ENCODE results near the gene PSMG2. TPM values are rescaled to one million over a fixed set of nuclear protein-coding genes. Genes with fewer than 3 reads are reported as not detected.
"Not testable (repeated sequence)": the region's sequence is repeated elsewhere in the genome, so short reads cannot be mapped to it uniquely, and the experiment has no call there.

PSMG2 gene
- polyA plus RNA-seq, 3 donors = 67.1 to 79.4 (median 73.1) TPM

GRCh38 chr18:12756619-12757239, 53.9 kb downstream of the PSMG2 start:
- DNase-seq (ENCODE audit: low read depth in 3 of 3, low spot score in 2 of 3) = not testable (repeated sequence)

- DNase-seq (ENCODE audit: low read depth in 3 of 3, low spot score in 2 of 3) = not testable (repeated sequence)
These were observed 55.7 kb downstream of the PSMG2 start for GRCh38 chr18:12758566-12758965.

GRCh38 chr18:12765126-12765525, 62.3 kb downstream of the PSMG2 start:
- DNase-seq (ENCODE audit: low read depth in 3 of 3, low spot score in 2 of 3) = no peak

DNA sequence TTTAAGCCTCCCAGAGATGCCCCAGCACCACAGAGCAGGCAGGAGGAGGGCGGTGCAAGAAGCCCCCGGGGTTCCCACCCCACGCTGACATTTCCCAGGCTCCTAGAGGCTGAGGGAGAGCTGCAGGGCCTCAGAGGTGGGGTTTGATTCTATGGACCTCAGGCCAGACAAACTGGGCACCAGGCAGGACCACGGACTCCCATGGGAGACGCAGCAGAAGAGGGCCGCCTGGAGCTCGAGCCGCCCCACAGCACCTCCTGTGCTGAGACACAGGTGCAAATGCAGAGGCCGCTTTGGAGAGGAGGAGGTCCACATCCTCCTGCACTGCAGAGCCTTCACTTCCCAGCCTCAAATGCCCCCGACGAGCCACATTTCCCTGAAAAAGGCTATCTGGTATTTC, 62.7 kb downstream of the PSMG2 start:
- DNase-seq (ENCODE audit: low read depth in 3 of 3, low spot score in 2 of 3) = no peak

GRCh38 chr18:12766986-12767433, 64.2 kb downstream of the PSMG2 start:
- no peak for DNase-seq (ENCODE audit: low read depth in 3 of 3, low spot score in 2 of 3)

DNA sequence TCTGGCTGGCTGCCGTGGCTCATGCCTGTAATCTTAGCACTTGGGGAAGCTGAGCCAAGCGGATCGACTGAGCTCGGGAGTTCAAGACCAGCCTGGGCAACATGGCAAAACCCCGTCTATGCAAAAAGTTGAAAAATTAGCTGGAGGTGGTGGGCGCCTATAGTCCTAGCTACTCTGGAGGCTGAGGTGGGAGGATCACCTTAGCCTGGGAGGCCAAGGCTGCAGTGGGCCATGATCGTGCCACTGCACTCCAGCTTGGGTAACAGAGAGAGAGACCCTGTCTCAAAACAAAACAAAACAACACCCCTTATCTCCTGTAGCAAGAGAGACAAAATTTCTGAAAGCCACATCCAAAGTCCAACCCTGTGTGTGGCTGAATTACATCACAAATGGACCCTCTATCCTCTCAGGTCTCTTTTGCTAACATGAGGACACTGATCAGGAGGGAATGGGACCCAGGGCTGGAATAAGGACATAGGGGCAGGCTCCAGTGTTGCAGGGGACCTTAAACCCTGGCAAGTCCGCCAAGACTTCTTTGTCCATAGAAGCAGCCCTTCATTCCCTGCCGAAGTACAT, 64.8 kb downstream of the PSMG2 start:
- no peak for DNase-seq (ENCODE audit: low read depth in 3 of 3, low spot score in 2 of 3)

DNA sequence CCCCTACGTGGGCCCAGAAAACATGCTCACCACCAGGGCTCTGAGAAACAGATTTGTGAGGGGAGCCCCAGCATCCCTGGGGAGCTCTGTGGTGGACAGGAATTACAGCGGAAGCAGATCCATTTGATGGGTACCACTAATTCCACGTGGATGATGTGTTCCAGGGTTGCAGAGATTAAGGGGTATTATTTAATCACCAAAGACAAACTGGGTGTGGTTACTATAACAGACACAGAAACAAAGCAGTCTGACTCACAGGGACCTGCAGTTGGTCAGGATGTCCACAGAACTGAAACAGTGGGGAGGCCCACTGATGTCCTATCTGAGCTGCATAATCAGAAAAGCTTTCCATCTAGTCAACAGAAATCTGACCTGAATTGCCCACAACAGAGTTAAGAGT, 65.8 kb downstream of the PSMG2 start:
- no peak for DNase-seq (ENCODE audit: low read depth in 3 of 3, low spot score in 2 of 3)

DNA sequence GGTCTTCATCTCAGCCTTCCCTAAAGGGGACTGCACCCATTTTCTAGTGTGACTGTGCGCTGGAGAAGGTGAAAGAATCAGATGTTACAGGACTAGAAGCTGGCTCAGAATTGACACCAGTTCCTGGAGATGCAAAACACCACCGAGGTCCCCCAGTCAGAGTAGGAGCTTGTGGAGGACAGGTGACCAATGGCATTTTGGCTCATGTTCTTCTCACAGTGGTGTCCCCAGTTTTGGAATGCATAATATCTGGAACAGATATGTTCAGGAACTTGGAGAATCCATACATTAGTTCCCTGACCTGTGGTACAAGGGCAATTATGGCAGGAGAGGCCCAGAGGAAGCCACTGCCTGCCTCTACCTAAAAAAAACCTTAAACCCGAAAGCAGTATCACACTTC, 66.3 kb downstream of the PSMG2 start:
- DNase-seq (ENCODE audit: low read depth in 3 of 3, low spot score in 2 of 3) = no peak

DNA sequence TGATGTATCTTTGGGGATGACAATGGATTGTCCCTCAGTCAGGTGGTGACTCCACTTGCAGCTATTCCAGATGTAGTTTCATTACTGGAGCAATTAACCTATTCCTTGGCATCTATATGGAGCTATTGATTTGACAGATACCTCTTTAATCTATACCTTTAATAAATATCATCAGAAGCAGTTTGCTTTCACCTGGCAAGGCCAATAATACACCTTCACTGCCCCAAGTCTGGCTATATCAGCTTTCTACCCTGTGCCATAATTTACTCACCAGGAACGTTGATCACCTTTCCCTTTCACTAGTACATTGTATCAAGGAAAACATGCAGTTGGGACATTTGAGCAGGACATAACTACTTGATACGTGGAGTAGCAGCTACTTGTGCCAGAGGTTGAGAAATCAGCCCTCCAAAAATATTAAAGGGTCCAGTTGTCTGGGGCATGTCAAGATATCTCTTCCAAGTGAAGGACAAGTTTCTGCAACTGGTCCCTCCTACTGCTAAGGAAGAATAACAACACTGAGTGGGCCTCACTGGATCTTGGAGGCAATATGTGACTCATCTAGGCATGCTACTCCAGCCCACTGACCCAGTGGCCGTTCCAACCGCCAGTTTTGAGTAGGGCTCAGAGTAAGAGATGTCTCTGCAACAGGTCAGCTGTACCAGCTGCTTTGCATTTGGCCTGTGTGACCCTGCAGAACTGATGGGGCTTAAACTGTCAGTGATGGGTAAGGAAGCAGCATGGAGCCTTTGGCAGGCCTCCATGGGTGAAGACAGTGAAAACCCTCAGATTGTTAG, 67.0 kb downstream of the PSMG2 start:
- DNase-seq (ENCODE audit: low read depth in 3 of 3, low spot score in 2 of 3) = no peak

DNA sequence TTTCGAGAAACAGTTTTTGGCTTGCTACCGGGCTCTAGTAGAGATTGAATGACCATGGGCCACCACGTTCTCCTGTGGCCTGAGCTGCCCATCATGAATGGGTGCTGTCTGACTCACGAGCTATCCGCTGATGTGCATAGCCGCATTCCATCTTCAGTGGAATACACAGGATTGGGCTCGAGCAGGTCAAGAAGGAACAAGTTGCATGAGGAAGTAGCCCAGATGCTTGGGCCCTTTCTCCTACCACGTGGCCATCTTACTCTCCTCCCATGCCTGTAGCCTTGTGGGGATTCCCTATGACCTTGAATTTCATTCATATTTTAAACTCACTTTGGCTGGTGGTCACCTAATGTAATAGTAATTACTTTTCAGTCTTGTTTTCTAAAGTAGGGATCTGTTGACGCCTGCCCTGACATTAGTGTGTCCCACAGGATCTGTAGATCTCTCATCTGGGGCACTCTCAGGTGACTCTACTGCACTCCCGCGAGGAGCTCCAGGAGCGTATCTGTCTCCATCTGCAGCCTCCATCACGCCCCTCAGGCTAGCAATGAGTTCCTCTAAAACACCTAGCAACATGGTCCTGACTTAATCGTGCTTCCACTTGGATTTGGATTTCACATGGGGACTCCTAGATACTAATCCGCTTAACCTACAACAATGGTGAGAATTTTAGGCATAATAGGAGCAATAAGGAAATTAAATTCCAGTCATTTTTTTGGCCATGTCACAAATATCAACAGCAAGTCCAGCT, 67.8 kb downstream of the PSMG2 start:
- no peak for DNase-seq (ENCODE audit: low read depth in 3 of 3, low spot score in 2 of 3)

GRCh38 chr18:12772111-12772510, 69.3 kb downstream of the PSMG2 start:
- DNase-seq (ENCODE audit: low read depth in 3 of 3, low spot score in 2 of 3) = no peak

- DNase-seq (ENCODE audit: low read depth in 3 of 3, low spot score in 2 of 3) = no peak
These were observed 70.5 kb downstream of the PSMG2 start for GRCh38 chr18:12773369-12773768.

DNA sequence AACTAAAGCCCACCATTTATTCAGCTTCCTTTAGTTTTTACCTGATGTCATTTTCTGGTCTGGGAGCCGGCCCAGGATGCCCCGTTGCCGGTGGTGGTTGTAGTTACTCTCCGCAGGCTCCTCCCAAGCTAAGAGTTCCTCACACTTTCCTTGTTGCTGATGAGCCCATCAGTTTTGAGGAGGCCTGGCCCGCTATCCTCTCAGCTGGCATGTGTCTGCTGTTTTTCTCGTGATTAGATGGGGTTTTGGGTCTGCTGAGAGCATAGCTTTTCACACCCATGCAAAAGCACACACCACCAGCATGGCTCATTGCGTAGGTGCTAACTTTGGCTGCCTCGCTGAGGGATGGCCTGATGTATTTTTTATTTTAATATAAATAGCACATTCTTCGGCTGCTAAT, 72.1 kb downstream of the PSMG2 start:
- no peak for DNase-seq (ENCODE audit: low read depth in 3 of 3, low spot score in 2 of 3)

Other genes starting within 250 kb of the PSMG2 start
- 10 to 100 TPM; 31.6 to 36.5 (median 36.1) TPM for gene SPIRE1, start 44.9 kb upstream of the PSMG2 start, polyA plus RNA-seq (ENCODE audit: insufficient read length in 3 of 3)
- 10 to 100 TPM; 10.1 to 12.3 (median 11.4) TPM for gene CEP76, start 319 bp upstream of the PSMG2 start, polyA plus RNA-seq (ENCODE audit: insufficient read length in 3 of 3)
- 10 to 100 TPM; 55.4 to 57.9 (median 57.8) TPM for gene PTPN2, start 181.2 kb downstream of the PSMG2 start, polyA plus RNA-seq (ENCODE audit: insufficient read length in 3 of 3)
- 10 to 100 TPM; 38.7 to 41.5 (median 40.2) TPM for gene SEH1L, start 245.0 kb downstream of the PSMG2 start, polyA plus RNA-seq (ENCODE audit: insufficient read length in 3 of 3)

Data from right renal cortex interstitium (tissue), 3 donors.